Adrenal gland (tissue), 12 donors: ENCODE results near the gene MRPL38. TPM values are rescaled to one million over a fixed set of nuclear protein-coding genes. Genes with fewer than 3 reads are reported as not detected.
"Not testable (repeated sequence)": the region's sequence is repeated elsewhere in the genome, so short reads cannot be mapped to it uniquely, and the experiment has no call there.

Source experiments
- DNase-seq, 7 donors: peaks; one replicate each; pipeline ENCODE4 v3.0.0-alpha.2; 2019 to 2020
- H3K27ac ChIP-seq, 5 donors: fragments of 200-600 bp; sonication (generic) in 4 of 5; 1 replicate in 3 of 5; 2 replicates in 2 of 5; pipeline versions ENCODE4 v1.5.1 to v1.8.0; 2016 to 2020; ENCODE audit warnings: mild to moderate bottlenecking in 1 of 5
- H3K27me3 ChIP-seq: fragments of 200-600 bp; 2 replicates; pipeline ENCODE4 v1.8.0; 2021
- H3K36me3 ChIP-seq, 2 donors: fragments of 200-600 bp; replicated peaks in 1 of 2; 1 replicate in 1 of 2; 2 replicates in 1 of 2; pipeline versions ENCODE4 v1.5.1 to v1.8.0; 2018 to 2022
- H3K4me1 ChIP-seq, 2 donors: fragments of 200-600 bp; replicated peaks in 1 of 2; 1 replicate in 1 of 2; 2 replicates in 1 of 2; pipeline versions ENCODE4 v1.5.1 to v1.8.0; 2018 to 2021
- H3K4me3 ChIP-seq, 4 donors: fragments of 200-600 bp; sonication (generic) in 3 of 4; one replicate each; pipeline ENCODE4 v1.5.1; 2016 to 2018
- H3K9me3 ChIP-seq, 3 donors: fragments of 200-600 bp; sonication (generic) in 1 of 3; replicated peaks in 1 of 3; 1 replicate in 2 of 3; 2 replicates in 1 of 3; pipeline versions ENCODE4 v1.5.1 to v1.8.0; 2016 to 2021
- POLR2A ChIP-seq, 2 donors: fragments of 450-650 bp; IDR thresholded peaks; one replicate each; pipeline ENCODE4 v1.6.1; 2017; ENCODE audit warnings: antibody characterized with exemption in 2 of 2, mild to moderate bottlenecking in 2 of 2, moderate library complexity in 1 of 2
- WGBS, 4 donors: extraction: QIAGEN DNeasy Blood & Tissue Kit in 2 of 4; methylation state at CpG; one replicate each; pipeline versions ENCODE4 v1.1.5 to v1.1.7; 2013 to 2017; 5-methylcytosine and 5-hydroxymethylcytosine counted together
- intact Hi-C, 2 donors: fragments of 100-400 bp; cut with DNase I; formaldehyde crosslinking; loops; one replicate each; pipeline versions ENCODE4 v1.14.1 to v1.15.0; 2022 to 2023
- polyA plus RNA-seq, 3 donors: library from polyadenylated mRNA; stranded (reverse); fragments of 200-250 nt in 2 of 3; fragments of 350-450 nt in 1 of 3; fragmentation: Illumina TruSeq in 1 of 3; extraction: RNeasy Lipid Tissue Mini Kit (QIAGEN cat#74804) in 1 of 3; gene quantifications; one replicate each; pipeline ENCODE4 v1.2.3, GENCODE V29; 2013 to 2014
- total RNA-seq, 9 donors: library from RNA; depleted of rRNA in 4 of 9; stranded (reverse); fragments of >200 nt in 4 of 9; fragments of 120-200 nt in 1 of 9; fragmentation: NEBNext Ultra II Directional in 1 of 9; extraction: Animal tissue kit (Norgen Biotek cat#: 25700) in 1 of 9; gene quantifications; one replicate each; pipeline versions ENCODE4 v1.1.0 to v1.2.4, GENCODE V29; 2013 to 2023
- TF ChIP-seq, protein P1 (sequence below), 6 experiments: fragments of 450-650 bp in 4 of 6; fragments of 200-600 bp in 2 of 6; sonication (generic) in 1 of 6; IDR thresholded peaks; 1 replicate in 5 of 6; 2 replicates in 1 of 6; pipeline versions ENCODE4 v1.5.1 to v1.8.0; 2016 to 2021; ENCODE audit warnings: antibody characterized with exemption in 6 of 6, mild to moderate bottlenecking in 2 of 6, moderate library complexity in 1 of 6
- donor health status: healthy with polysubstance abuse.
- donor health status: Bipolar disorder and iron deficiency.
- donor health status: DM: yes; HTN: yes; CAD: no.
- donor health status: DM: no; HTN: no; CAD: no.
- donor health status: DM: no; HTN: no; CAD: no.
- donor health status: DM: yes; HTN: yes; CAD: no.

Gene MRPL38
- total and polyA plus RNA-seq, 12 donors = 36.7 to 214 (median 82.7) TPM

GRCh38 chr17:75869282-75870141, 35.2 kb downstream of the MRPL38 start:
- H3K27ac ChIP-seq = peak overlapping the region in 3 of 5 donors; percentile 17 to 73 (median 21)
- 58 to 78% (median 71%) methylated on average over 21 to 23 of the region's 23 CpGs for WGBS, 4 donors
- peaks cover 12 to 16% of the 10 kb centered on the region in 2 donors for H3K4me1 ChIP-seq
- H3K4me3 ChIP-seq = no peak overlapping the region
- peaks cover 0 to 5% of the 10 kb centered on the region in 2 donors for H3K36me3 ChIP-seq
- no peaks in the 10 kb centered on the region for H3K27me3 ChIP-seq
- intact Hi-C loops = no loop called here
- no peak for DNase-seq
- no peaks in the 10 kb centered on the region for H3K9me3 ChIP-seq
- TF ChIP-seq, protein P1, sequence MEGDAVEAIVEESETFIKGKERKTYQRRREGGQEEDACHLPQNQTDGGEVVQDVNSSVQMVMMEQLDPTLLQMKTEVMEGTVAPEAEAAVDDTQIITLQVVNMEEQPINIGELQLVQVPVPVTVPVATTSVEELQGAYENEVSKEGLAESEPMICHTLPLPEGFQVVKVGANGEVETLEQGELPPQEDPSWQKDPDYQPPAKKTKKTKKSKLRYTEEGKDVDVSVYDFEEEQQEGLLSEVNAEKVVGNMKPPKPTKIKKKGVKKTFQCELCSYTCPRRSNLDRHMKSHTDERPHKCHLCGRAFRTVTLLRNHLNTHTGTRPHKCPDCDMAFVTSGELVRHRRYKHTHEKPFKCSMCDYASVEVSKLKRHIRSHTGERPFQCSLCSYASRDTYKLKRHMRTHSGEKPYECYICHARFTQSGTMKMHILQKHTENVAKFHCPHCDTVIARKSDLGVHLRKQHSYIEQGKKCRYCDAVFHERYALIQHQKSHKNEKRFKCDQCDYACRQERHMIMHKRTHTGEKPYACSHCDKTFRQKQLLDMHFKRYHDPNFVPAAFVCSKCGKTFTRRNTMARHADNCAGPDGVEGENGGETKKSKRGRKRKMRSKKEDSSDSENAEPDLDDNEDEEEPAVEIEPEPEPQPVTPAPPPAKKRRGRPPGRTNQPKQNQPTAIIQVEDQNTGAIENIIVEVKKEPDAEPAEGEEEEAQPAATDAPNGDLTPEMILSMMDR (IDR thresholded peaks at IDR 0.05) = no peak
- TF ChIP-seq POLR2A (IDR thresholded peaks at IDR 0.05) = no peak

GRCh38 chr17:75868730-75869281, 35.9 kb downstream of the MRPL38 start:
- H3K9me3 ChIP-seq, intact Hi-C loops, H3K27me3 ChIP-seq, H3K36me3 ChIP-seq, DNase-seq, H3K4me3 ChIP-seq: not testable (repeated sequence)
- peaks cover 12 to 16% of the 10 kb centered on the region in 2 donors for H3K4me1 ChIP-seq
- WGBS, 4 donors = 83 to 86% (median 85%) methylated on average over 11 to 12 of the region's 12 CpGs
- H3K27ac ChIP-seq = peak overlapping the region in 1 of 5 donors; percentile 73

- H3K9me3 ChIP-seq, H3K27ac ChIP-seq, DNase-seq, H3K36me3 ChIP-seq, H3K4me1 ChIP-seq, intact Hi-C loops, H3K27me3 ChIP-seq, H3K4me3 ChIP-seq: not testable (repeated sequence)
- 78 to 81% (median 79%) methylated on average over 16 to 17 of the region's 17 CpGs for WGBS, 4 donors
Observed at GRCh38 chr17:75865404-75866188, 39.1 kb downstream of the MRPL38 start.

DNA sequence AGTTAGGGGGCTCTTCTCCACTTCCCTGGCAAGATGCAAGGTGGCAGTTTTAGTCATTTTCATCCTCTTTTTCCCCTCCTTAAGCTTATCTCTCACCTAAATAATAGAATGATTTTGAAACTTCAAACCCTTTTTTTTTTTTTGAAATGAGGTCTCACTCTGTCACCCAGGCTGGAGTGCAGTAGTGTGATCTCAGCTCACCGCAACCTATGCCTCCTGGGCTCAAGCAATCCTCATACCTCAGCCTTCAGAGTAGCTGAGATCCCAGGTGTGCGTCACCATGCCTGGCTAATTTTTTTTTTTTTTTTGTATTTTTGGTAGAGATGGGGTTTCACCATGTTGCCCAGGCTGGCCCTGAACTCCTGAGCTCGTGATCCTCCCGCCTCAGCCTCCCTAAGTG, 39.8 kb downstream of the MRPL38 start:
- intact Hi-C loops, DNase-seq, H3K4me3 ChIP-seq, H3K27me3 ChIP-seq, H3K9me3 ChIP-seq, H3K4me1 ChIP-seq, H3K36me3 ChIP-seq: not testable (repeated sequence)
- peak overlapping the region in 1 of 5 donors; percentile 18 for H3K27ac ChIP-seq
- WGBS, 4 donors = 81 to 88% (median 86%) methylated on average over 4 of the region's 4 CpGs

DNA sequence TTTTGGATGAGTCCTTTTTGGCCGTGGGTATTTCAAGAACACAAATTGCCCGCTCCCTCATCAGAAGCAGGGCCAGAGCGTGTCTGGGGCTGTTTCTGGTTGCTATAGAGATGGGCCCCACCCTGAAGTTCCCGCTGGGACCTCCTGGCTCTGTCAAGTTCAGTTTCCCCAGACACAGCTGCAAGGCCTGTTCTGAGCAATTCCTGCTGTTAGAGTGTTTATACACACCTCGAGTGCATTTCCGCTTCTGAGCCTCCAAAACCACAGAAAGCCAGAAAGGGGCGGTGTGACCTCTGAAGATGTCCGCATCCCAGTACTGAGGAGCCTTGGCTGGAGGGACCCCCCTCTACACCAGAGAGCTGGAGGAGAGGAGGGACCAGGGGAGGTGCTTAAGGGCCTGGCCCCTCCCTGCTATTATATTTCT, 40.2 kb downstream of the MRPL38 start:
- WGBS, 4 donors = 52 to 70% (median 60%) methylated on average over 5 to 8 of the region's 8 CpGs

More for the DNA sequence above, 40.2 kb downstream of the MRPL38 start:
- no peak overlapping the region for H3K4me3 ChIP-seq
- peak in 1 of 7 donors; percentile 38 for DNase-seq
- H3K27ac ChIP-seq = peak overlapping the region in 1 of 5 donors; percentile 18
- H3K27me3 ChIP-seq = no peaks in the 10 kb centered on the region
- TF ChIP-seq, protein P1 (IDR thresholded peaks at IDR 0.05) = no peak
- TF ChIP-seq POLR2A (IDR thresholded peaks at IDR 0.05) = no peak
- H3K9me3 ChIP-seq = no peaks in the 10 kb centered on the region
- intact Hi-C loops = no loop called here
- no peaks in the 10 kb centered on the region for H3K4me1 ChIP-seq
- no peaks in the 10 kb centered on the region for H3K36me3 ChIP-seq
